Activated CD4-positive, alpha-beta memory T cell treated with anti-CD3 and anti-CD28 coated beads for 36 hours (primary cell): ENCODE measurements around the gene ITGA5. TPM values are rescaled to one million over a fixed set of nuclear protein-coding genes. Genes with fewer than 3 reads are reported as not detected.
A peak's percentile ranks its signal among the peaks of the same experiment; 100 is the strongest.

Experiments used
- CTCF ChIA-PET: fragments of 350-600 bp; sonication (Branson Sonifier 250); formaldehyde crosslinking; loops from one replicate; lab custom pipeline; 2021; ENCODE audit warnings: antibody characterized with exemption, inconsistent platforms; lab: Charles Lee
- POLR2A ChIA-PET: fragments of 350-600 bp; sonication (Branson Sonifier 250); formaldehyde crosslinking; loops from one replicate; lab custom pipeline; 2021; ENCODE audit warnings: antibody characterized with exemption; lab: Charles Lee
- DNase-seq: peaks from one replicate; pipeline ENCODE4 v3.0.0-alpha.2; 2020
- H3K27ac Mint-ChIP-seq: one replicate; pipeline ENCODE4 v1.8.0; 2021; ENCODE audit warnings: mixed read lengths
- H3K27me3 Mint-ChIP-seq: one replicate; pipeline ENCODE4 v1.8.0; 2021; ENCODE audit warnings: mixed read lengths
- H3K36me3 Mint-ChIP-seq: one replicate; pipeline ENCODE4 v1.8.0; 2021; ENCODE audit warnings: mixed read lengths
- H3K4me1 Mint-ChIP-seq: one replicate; pipeline ENCODE4 v1.8.0; 2021; ENCODE audit warnings: low read depth, mixed read lengths
- H3K4me3 Mint-ChIP-seq: one replicate; pipeline ENCODE4 v1.8.0; 2021; ENCODE audit warnings: mild to moderate bottlenecking, mixed read lengths
- H3K9me3 Mint-ChIP-seq: one replicate; pipeline ENCODE4 v1.8.0; 2021; ENCODE audit warnings: mixed read lengths
- intact Hi-C: fragments of 100-400 bp; cut with micrococcal nuclease; formaldehyde crosslinking; loops from one replicate; pipeline ENCODE4 v1.15.1; 2023
- total RNA-seq, 2 experiments: library from RNA; stranded (reverse); gene quantifications; one replicate each; pipeline ENCODE4 v1.2.3, GENCODE V29; 2021

Gene ITGA5
- total RNA-seq, 2 experiments from 2014 or later: 33.8 to 34.9 TPM

DNA sequence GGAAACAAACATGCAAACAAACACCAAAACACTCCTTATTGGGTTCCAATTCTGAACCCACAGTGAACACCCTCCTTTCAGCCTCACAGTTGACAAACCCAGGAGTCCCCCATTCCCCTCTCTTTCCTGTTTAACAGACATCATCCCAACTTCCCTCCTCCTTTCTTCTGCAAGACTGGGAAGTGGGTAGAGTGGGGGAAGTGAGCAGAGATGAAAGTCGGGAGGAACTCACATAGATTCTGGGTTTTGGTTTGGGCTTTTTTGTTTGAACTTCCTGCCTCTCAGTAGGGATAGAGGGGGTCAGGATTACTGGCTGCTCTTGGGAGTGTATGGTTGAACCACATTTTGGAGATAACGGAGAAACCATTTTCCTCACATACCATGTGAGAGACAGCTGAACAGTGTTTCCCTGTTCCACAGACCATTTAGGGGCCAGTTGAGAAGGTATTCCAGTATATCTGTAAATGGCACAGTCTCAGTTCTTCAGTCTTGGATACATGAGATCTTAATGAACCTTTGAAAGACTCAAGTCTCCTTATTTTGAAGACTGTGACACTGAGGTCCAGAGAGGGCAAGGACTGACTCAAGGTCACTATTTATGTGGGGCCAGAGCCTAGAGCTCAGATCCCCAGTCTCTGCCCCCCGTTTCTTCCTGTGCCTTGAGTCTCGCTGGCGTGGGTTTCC, 50.9 kb downstream of the ITGA5 start:
- no peaks in the 10 kb centered on the region for H3K9me3 Mint-ChIP-seq
- H3K27ac Mint-ChIP-seq: no peak overlapping the region
- ChIA-PET POLR2A (no interaction called here), CTCF (interaction anchor here (0.6 to 3.0 kb wide), 33 partner anchors 8 to 160 kb away, joined by 3 to 96 read pairs (median 6); partner anchors contain the start of genes COPZ1, HNRNPA1 and NFE2)
- H3K27me3 Mint-ChIP-seq: peaks cover 3% of the 10 kb centered on the region
- H3K4me3 Mint-ChIP-seq: no peak overlapping the region
- H3K4me1 Mint-ChIP-seq: peaks cover 40% of the 10 kb centered on the region
- no peaks in the 10 kb centered on the region for H3K36me3 Mint-ChIP-seq
- intact Hi-C loops: loop anchor here (1.0 to 10.0 kb wide), 8 partner anchors 9 to 363 kb away; partner anchors contain the start of genes COPZ1, HOXC8 and HOXC9
- no peak for DNase-seq

DNA sequence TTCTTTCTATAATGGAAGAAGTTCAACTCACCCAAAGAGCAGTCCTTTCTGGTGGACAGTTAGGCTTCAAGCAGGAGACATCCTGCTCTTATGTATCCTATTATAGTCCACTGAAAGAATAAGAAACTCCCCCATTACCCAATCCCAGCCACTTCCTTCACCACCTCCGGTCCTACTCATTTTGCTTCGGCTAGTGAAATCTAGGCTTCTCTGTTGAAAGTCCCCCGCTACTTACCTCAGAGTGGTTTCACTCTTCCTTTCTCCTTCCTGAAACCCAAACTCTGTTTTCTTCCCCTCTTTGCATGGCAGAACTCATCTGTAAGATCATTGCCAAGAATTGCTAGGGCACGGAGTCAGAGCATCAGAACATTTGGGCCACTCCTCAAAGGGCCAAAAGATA, 54.7 kb downstream of the ITGA5 start, which contains the start of gene GPR84:
Gene GPR84 (minus strand): TSS at position 74 of the 400 bp plus-strand sequence. CDS start 635 bp downstream, outside the sequence.
- Mint-ChIP-seq H3K9me3 (no peaks in the 10 kb centered on the region), H3K27ac (peak within 1 kb of the TSS; percentile 76), H3K4me1 (peaks cover 40% of the 10 kb centered on the region), H3K36me3 (no peaks in the 10 kb centered on the region), H3K27me3 (peaks cover 3% of the 10 kb centered on the region), H3K4me3 (peak within 1 kb of the TSS; percentile 57)
- intact Hi-C loops: loop anchor here (10.0 kb wide), 1 partner anchor 360 kb away; the partner anchor contains the start of genes HOXC8 and HOXC9
- ChIA-PET POLR2A (no interaction called here), CTCF (no interaction called here)
- DNase-seq: peak; percentile 73

DNA sequence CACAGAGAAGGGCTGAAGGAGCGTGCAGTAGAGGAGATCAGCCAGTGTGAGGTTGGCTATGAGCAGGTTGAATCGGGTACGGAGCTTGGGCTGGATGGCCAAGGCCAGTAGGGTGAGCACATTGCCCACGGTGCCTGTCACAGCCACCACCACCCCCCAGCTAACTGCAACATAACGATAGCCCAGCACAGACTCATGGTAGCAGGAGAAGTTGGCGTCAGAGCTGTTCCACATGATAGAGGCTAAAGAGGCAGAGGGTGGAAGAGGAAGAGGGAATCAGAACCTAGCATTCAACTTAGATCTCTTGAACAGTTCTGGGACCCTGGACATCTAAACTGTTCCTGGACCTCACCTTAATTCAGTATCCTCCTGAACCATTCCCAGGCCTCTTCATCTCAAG, 55.4 kb downstream of the ITGA5 start:
- POLR2A ChIA-PET: no interaction called here
- intact Hi-C loops: loop anchor here (10.0 kb wide), 1 partner anchor 359 kb away; the partner anchor contains the start of genes HOXC8 and HOXC9
- H3K27ac Mint-ChIP-seq: no peak overlapping the region
- H3K36me3 Mint-ChIP-seq: no peaks in the 10 kb centered on the region
- peaks cover 32% of the 10 kb centered on the region for H3K4me1 Mint-ChIP-seq
- CTCF ChIA-PET: interaction anchor here (1.4 to 8.3 kb wide), 3 partner anchors 16 to 70 kb away, joined by 4 to 76 read pairs (median 29); no protein-coding TSS in a partner anchor
- DNase-seq: no peak
- H3K27me3 Mint-ChIP-seq: no peaks in the 10 kb centered on the region
- H3K4me3 Mint-ChIP-seq: peak overlapping the region; percentile 57
- no peaks in the 10 kb centered on the region for H3K9me3 Mint-ChIP-seq

DNA sequence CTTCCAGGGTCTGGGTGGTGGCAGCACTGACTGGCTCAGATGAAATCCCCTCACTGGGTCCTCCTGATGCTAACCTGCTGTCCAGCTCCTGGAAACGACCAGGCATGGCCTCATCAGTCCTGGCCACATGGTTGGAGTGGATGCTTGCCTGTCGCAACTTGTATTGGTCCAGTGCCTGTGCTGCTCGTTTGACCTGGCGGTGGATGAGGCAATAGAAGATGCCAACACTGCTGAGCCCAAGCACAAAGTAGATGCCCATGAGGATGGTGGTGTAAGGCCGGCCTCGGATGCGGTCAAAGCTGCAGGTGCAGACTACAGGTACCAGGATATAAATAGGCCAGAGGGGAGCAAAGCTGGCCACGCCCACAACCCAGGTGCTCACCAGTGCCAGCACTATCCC, 56.0 kb downstream of the ITGA5 start:
- ChIA-PET CTCF (interaction anchor here (1.0 to 8.3 kb wide), 8 partner anchors 17 to 157 kb away, joined by 3 to 76 read pairs (median 5); partner anchors contain the start of gene COPZ1), POLR2A (no interaction called here)
- Mint-ChIP-seq H3K27me3 (no peaks in the 10 kb centered on the region), H3K27ac (no peak overlapping the region), H3K9me3 (no peaks in the 10 kb centered on the region), H3K4me3 (no peak overlapping the region), H3K4me1 (peaks cover 26% of the 10 kb centered on the region), H3K36me3 (no peaks in the 10 kb centered on the region)
- intact Hi-C loops: loop anchor here (10.0 kb wide), 1 partner anchor 358 kb away; the partner anchor contains the start of genes HOXC8 and HOXC9
- no peak for DNase-seq

DNA sequence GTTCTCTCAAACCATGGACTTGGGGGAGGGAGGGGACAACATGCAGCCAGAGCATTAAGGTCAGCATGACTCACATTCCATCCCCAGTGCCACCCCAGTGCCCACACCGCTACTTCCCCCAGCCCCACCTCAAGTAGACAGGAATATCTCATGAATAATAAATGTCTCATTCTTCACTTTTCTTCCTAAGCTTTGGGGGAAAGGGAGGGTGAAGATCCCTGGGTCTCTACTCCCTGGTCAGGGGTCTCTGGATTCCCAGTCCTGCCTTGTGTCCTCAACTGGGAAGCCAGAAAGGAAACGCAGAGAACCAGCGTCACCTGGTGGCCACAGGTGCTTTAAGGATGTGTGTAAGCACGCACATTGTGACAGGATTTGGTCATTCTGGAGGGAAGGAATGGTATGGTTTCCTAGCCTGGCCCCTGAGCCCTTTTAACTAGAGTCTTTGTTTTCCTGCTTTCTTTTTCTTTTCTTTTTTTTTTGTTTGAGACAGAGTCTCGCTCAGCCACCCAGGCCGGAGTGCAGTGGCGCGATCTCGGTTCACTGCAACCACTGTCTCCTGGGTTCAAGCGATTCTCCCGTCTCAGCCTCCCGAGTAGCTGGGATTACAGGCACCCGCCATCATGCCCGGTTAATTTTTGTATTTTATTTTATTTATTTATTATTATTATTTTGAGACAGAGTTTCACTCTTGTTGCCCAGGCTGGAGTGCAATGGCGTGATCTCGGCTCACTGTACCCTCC, 58.2 kb downstream of the ITGA5 start:
- intact Hi-C loops: loop anchor here (10.0 kb wide), 1 partner anchor 356 kb away; the partner anchor contains the start of genes HOXC8 and HOXC9
- Mint-ChIP-seq H3K27me3 (no peaks in the 10 kb centered on the region), H3K27ac (peak overlapping the region; percentile 46), H3K36me3 (no peaks in the 10 kb centered on the region), H3K9me3 (no peaks in the 10 kb centered on the region), H3K4me1 (peaks cover 26% of the 10 kb centered on the region), H3K4me3 (peak overlapping the region; percentile 28)
- POLR2A ChIA-PET: no interaction called here
- DNase-seq: peak; percentile 80
- CTCF ChIA-PET: interaction anchor here (0.6 to 8.3 kb wide), 16 partner anchors 8 to 146 kb away, joined by 3 to 76 read pairs (median 4); partner anchors contain the start of gene COPZ1

DNA sequence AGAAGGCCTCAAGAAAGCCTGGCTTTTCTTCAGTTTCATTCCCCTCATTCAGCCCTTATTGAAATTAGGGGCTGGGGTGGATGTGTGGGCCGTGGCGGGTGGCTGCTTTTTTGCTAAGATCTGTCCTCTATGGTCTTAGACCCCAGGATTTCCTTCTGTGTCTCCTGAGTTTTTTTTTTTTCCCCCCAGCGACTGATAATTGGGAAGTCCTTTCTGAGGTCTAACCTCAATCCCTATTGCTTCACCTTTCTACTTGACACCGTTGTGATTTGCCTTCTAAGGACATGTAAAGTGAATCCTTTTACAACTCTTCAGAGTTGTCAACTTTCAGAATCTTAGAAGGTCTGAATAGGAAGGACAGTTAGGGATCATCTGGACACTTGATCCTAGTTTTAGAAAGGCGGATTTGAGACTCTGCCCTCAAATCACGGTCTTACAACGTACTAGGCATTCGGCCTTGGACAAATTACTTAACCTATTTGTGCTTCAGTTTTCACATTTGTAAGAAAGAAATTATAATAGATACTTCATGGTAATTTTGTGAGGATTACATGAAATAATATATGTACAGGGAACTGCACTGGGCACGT, 59.2 kb downstream of the ITGA5 start:
- POLR2A ChIA-PET: interaction anchor here (0.9 to 2.7 kb wide), 8 partner anchors 14 to 108 kb away, joined by 3 to 23 read pairs (median 6); partner anchors contain the start of genes CBX5, COPZ1 and HNRNPA1
- CTCF ChIA-PET: interaction anchor here (0.6 to 8.3 kb wide), 19 partner anchors 9 to 145 kb away, joined by 3 to 76 read pairs (median 5); partner anchors contain the start of gene COPZ1
- H3K9me3 Mint-ChIP-seq: no peaks in the 10 kb centered on the region
- H3K36me3 Mint-ChIP-seq: no peaks in the 10 kb centered on the region
- H3K4me3 Mint-ChIP-seq: no peak overlapping the region
- intact Hi-C loops: loop anchor here (1.0 to 10.0 kb wide), 7 partner anchors 8 to 355 kb away; partner anchors contain the start of genes CBX5, HNRNPA1, HOXC8 and HOXC9
- peaks cover 23% of the 10 kb centered on the region for H3K4me1 Mint-ChIP-seq
- no peaks in the 10 kb centered on the region for H3K27me3 Mint-ChIP-seq
- H3K27ac Mint-ChIP-seq: peak overlapping the region; percentile 19
- no peak for DNase-seq

DNA sequence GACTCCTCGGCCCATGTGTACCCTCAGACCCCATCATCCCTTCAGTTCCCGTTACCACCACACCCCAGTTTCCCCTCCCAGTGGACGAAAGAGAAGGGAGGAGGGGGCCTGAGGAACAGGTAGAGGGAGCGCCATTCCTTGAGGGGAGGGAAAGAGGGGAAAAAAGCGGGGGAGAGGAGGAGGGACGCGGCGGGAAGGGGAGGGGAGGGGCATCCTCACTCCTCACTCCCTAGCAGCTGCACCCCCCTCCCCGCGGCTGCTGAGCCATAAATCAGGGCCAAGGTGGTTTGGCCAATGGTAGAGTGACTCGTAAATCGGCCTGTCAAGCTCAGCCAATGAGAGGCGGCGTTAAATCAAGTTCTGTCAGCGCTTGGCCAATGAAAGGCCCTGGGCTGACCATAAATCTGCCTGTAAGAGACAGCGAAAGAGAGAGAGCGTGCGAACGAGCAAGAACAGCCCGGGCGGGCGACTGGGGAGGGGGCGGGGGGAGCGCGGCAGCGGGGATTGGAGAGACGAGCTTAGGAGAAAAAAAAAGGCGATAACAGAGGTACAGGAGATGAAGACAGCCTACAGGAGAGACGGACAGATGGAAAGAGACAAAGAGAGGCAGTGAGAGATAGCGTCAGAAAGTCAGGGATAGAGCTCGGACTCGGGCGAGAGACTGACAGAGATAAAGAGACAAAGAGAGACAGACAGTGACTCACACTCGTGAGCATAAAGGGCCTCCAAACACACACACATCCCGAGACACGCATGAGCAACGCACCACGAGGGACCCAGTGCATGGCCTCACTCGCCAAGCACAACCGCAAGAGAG, 59.9 kb downstream of the ITGA5 start:
- no peaks in the 10 kb centered on the region for H3K36me3 Mint-ChIP-seq
- intact Hi-C loops: loop anchor here (1.0 to 2.0 kb wide), 6 partner anchors 9 to 143 kb away; partner anchors contain the start of genes CBX5 and HNRNPA1

DNA sequence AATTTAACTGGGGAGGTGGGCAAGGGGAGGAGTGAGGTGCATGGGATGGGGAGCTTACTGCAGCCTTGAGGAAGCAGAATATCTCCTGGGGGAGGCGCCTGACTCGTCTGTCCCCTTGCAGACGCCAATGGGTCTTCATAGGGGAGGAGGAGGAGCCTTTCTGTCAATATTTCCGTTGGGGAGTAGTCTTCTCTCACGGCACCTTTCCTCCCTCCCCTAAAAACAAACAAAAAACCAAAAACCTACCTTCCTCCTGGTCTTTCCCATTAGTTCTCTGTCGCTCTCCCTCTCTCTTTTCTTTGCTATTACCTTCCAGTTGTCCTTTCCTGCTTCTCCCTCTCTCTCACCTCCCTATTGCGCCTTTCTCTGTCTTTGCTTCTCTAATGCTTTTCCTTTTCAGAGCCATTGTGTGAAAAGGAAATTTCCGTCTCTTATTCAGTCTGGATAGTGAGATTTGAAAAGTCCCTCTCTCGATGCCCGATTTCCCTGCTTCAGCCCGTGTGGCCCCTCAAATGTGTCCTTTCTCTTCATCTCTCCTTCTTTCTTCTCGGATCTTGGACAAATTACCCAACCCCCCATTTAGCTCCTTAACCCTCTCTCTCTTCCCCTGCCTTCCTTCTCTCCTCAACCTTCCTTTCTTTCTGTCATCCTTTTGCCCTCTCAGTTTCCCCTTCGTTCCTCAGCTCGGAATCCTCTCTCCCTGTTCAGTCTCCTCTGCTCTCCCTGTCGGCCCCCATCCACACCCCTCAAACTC, 60.7 kb downstream of the ITGA5 start:
- Mint-ChIP-seq H3K27me3 (no peaks in the 10 kb centered on the region), H3K4me3 (no peak overlapping the region), H3K27ac (no peak overlapping the region), H3K9me3 (no peaks in the 10 kb centered on the region), H3K4me1 (peaks cover 8% of the 10 kb centered on the region), H3K36me3 (no peaks in the 10 kb centered on the region)
- POLR2A ChIA-PET: interaction anchor here (0.6 to 2.7 kb wide), 13 partner anchors 21 to 142 kb away, joined by 3 to 23 read pairs (median 4); partner anchors contain the start of genes CBX5, COPZ1, HNRNPA1 and NCKAP1L
- intact Hi-C loops: loop anchor here (2.0 kb wide), 1 partner anchor 64 kb away; no protein-coding TSS in a partner anchor
- CTCF ChIA-PET: interaction anchor here (0.8 to 8.3 kb wide), 18 partner anchors 8 to 150 kb away, joined by 3 to 76 read pairs (median 6); partner anchors contain the start of gene COPZ1
- DNase-seq: peak; percentile 61

More for the DNA sequence above, 59.9 kb downstream of the ITGA5 start:
- Mint-ChIP-seq H3K4me3 (no peak overlapping the region), H3K27me3 (no peaks in the 10 kb centered on the region), H3K27ac (no peak overlapping the region), H3K9me3 (no peaks in the 10 kb centered on the region), H3K4me1 (peaks cover 16% of the 10 kb centered on the region)
- ChIA-PET POLR2A (interaction anchor here (0.6 to 2.7 kb wide), 15 partner anchors 13 to 143 kb away, joined by 3 to 23 read pairs (median 4); partner anchors contain the start of genes CBX5, COPZ1, HNRNPA1 and NCKAP1L), CTCF (interaction anchor here (0.7 to 8.3 kb wide), 20 partner anchors 8 to 151 kb away, joined by 3 to 76 read pairs (median 6); partner anchors contain the start of gene COPZ1)
- peak; percentile 97 for DNase-seq

DNA sequence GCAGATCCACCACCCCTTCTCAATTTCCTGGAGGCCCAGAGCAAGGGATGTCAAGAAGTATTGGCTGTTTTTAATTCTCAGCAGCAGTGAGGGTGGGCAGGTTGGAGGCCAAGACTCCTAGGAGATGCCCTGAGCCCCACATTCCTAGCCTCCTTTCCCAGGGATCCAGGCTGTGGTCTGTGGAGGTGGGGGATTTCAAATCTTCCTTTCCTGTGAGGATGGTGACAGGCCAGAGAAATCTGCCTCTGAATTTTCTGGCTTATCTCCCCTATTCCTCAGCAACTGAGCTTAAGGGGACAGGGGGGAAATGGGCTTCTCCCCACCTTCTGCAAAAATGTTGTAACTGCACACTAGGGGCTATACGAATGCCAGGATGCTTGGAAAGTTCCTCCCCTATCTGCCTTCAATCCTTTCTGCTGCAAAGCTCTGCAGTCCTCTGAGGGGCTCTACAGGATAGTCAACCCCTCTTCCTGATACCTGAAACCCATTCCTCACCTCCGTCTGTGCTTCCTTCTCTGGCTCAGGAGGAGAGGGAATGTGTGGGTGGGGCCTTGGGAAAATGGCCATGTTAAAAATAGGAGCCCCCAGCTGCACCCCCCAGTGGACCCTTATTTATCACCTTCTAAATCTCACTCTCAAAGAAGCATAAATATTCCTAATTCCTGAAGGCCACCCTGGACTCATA, 61.4 kb downstream of the ITGA5 start:
- H3K27me3 Mint-ChIP-seq: no peaks in the 10 kb centered on the region

More for the DNA sequence above, 61.4 kb downstream of the ITGA5 start:
- Mint-ChIP-seq H3K9me3 (no peaks in the 10 kb centered on the region), H3K4me1 (peaks cover 10% of the 10 kb centered on the region), H3K27ac (no peak overlapping the region), H3K4me3 (no peak overlapping the region), H3K36me3 (no peaks in the 10 kb centered on the region)
- DNase-seq: no peak
- intact Hi-C loops: loop anchor here (2.0 kb wide), 1 partner anchor 63 kb away; no protein-coding TSS in a partner anchor
- ChIA-PET POLR2A (interaction anchor here (2.3 to 2.7 kb wide), 3 partner anchors 21 to 77 kb away, joined by 7 to 23 read pairs (median 11); partner anchors contain the start of genes CBX5, COPZ1 and HNRNPA1), CTCF (interaction anchor here (0.5 to 8.3 kb wide), 15 partner anchors 11 to 156 kb away, joined by 3 to 76 read pairs (median 11); partner anchors contain the start of gene COPZ1)
